AG10803 (cell line): ENCODE data around the gene ALG11.
A peak's percentile ranks its signal among the peaks of the same experiment; 100 is the strongest.

Experiments
- DNase-seq: peaks from one replicate; pipeline ENCODE4 v3.0.0; 2010; ENCODE audit warnings: low read depth
- H3K4me3 ChIP-seq: 2 replicates; pipeline ENCODE4 v1.5.1; 2011; ENCODE audit warnings: mild to moderate bottlenecking, low read length, control low read depth
- TF ChIP-seq, protein P1 (sequence below): conservative IDR thresholded peaks from 2 replicates; pipeline ENCODE4 v1.5.1; 2011; ENCODE audit warnings: mild to moderate bottlenecking, low read length, control low read depth, inconsistent platforms

ALG11 gene, protein sequence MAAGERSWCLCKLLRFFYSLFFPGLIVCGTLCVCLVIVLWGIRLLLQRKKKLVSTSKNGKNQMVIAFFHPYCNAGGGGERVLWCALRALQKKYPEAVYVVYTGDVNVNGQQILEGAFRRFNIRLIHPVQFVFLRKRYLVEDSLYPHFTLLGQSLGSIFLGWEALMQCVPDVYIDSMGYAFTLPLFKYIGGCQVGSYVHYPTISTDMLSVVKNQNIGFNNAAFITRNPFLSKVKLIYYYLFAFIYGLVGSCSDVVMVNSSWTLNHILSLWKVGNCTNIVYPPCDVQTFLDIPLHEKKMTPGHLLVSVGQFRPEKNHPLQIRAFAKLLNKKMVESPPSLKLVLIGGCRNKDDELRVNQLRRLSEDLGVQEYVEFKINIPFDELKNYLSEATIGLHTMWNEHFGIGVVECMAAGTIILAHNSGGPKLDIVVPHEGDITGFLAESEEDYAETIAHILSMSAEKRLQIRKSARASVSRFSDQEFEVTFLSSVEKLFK

DNA sequence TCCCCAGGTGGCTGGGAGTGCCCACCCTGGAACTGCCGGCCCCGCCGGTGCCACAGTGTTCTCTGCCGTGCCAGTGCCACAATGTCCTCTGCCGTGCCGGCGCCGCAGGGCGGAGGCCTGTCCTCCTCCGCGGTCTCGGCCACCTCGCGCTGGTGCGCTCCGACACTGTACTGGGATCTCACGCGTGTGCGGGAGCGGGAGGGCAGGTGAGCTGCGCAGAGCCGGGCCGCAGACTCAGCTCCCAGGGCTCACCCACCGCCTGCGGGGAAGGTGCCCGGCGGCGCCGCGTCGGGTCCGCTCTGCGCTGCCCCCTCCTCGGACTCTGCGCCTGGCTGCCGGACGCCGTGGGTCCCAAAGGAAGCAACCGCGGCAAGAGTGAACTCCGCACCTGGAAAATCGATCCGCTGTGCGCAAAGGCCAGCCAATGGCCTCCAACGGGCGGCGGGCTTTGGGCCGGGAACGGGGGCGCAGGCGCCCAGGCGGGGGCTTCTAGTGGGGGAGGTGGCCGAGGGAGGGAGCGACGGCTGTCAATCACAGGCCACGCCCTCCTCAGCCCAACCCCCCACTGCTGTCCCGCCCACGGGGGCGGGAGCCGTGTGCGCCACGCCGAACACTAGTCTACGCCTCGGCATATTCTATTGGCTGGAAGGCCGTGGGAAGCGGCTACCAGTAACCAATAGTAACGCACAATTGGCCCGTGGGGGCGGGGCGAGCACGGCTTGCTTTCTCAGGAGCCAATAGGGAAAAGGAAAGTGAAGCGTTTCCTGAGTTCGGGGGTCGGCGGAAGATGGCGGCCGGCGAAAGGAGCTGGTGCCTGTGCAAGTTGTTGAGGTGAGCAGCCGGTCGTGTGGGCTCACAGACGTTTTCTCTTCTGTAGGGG lies at the start of gene ALG11:
TSS of gene ALG11 (plus strand) at position 767 of the 880 bp plus-strand sequence. CDS start at position 788, 21 bp downstream.
- TF ChIP-seq, protein P1, sequence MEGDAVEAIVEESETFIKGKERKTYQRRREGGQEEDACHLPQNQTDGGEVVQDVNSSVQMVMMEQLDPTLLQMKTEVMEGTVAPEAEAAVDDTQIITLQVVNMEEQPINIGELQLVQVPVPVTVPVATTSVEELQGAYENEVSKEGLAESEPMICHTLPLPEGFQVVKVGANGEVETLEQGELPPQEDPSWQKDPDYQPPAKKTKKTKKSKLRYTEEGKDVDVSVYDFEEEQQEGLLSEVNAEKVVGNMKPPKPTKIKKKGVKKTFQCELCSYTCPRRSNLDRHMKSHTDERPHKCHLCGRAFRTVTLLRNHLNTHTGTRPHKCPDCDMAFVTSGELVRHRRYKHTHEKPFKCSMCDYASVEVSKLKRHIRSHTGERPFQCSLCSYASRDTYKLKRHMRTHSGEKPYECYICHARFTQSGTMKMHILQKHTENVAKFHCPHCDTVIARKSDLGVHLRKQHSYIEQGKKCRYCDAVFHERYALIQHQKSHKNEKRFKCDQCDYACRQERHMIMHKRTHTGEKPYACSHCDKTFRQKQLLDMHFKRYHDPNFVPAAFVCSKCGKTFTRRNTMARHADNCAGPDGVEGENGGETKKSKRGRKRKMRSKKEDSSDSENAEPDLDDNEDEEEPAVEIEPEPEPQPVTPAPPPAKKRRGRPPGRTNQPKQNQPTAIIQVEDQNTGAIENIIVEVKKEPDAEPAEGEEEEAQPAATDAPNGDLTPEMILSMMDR: no peak
- peak within 1 kb of the TSS; percentile 97 for H3K4me3 ChIP-seq
- DNase-seq: peak; percentile 97

DNA sequence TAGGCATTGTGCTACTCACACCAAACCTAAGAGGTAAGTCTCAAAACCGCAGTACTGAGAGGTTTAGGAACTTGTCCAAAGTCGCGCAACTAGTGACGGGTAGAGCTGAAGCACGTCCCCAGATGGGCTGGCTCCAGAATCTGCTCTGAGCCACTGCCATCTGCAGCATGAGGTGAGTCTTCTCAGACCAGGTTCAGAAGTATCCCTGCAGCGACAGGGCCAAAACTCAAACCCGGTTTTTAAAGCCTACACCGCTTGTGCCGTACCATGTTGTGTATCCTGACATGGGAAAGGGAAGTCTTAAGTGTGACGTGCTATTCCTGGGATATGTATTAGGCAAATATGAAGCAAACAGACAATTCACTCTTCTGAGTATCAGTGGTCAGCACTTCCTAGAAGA lies 46.0 kb upstream of the ALG11 start:
- TF ChIP-seq, protein P1: no peak
- no peak for DNase-seq
- no peak overlapping the region for H3K4me3 ChIP-seq

DNA sequence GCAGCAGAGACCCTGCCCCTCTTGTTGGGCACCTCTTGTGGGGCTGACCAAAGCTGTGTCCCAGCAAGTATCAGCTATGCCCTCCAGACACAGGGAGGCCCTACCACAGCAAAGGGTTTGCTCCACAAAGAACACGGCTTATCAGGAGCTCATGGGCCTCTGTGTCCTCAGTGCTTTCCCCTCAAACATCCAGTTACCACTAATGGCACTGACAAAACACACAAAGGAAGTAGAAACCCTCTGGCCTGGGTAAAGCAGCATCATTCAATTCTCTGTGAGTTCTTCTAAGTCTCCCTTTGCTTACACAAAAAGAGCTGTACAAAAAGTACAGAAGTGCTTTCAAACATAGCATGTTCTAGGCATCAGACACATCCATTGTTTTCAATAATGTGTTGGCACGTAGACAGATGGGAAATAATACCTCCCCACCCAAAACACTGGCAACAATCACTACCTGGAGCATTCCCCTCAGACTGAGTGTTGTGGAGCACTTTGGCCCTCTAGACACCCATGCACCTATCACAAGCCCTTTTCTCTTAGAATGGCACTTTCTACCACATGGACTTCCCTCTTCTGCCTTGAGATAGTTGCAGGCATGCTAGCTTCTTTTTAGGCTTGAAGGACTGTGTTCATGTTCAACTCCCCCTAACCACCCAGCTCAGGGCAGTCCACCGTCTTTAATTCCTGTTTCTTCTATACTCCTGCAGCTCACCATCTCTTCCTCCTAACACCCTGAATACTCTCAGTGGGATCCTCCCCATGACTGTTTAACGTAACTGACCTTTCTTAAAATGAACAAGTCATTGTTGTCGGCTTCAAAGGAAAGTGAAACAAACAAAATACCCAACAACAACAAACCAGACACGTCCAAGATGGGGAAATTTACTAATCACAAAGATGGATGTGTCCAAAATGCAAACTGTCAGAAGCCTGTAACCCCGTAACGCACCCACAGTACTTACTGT lies 44.4 kb upstream of the ALG11 start:
- TF ChIP-seq, protein P1: no peak
- DNase-seq: no peak
- H3K4me3 ChIP-seq: no peak overlapping the region

DNA sequence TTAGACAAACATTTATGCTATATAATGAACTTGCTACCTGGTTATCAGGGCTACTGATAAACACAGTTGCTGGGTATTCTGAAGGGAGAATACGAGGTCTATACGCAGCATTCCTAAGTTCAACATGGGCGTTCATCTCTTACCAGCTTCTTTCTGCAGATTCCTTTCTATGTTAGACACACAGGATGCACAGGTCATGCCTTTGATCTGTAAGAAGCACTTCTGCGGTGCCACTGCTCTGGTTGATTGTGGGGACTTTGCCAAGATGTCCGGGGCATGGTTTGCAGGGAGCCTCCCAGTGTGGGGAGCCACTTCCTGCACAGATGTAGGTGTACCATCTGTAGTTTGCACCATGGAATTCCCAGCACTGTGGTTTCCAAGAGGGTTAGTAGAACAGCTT lies 41.8 kb upstream of the ALG11 start:
- TF ChIP-seq, protein P1: no peak
- H3K4me3 ChIP-seq: no peak overlapping the region
- DNase-seq: no peak

DNA sequence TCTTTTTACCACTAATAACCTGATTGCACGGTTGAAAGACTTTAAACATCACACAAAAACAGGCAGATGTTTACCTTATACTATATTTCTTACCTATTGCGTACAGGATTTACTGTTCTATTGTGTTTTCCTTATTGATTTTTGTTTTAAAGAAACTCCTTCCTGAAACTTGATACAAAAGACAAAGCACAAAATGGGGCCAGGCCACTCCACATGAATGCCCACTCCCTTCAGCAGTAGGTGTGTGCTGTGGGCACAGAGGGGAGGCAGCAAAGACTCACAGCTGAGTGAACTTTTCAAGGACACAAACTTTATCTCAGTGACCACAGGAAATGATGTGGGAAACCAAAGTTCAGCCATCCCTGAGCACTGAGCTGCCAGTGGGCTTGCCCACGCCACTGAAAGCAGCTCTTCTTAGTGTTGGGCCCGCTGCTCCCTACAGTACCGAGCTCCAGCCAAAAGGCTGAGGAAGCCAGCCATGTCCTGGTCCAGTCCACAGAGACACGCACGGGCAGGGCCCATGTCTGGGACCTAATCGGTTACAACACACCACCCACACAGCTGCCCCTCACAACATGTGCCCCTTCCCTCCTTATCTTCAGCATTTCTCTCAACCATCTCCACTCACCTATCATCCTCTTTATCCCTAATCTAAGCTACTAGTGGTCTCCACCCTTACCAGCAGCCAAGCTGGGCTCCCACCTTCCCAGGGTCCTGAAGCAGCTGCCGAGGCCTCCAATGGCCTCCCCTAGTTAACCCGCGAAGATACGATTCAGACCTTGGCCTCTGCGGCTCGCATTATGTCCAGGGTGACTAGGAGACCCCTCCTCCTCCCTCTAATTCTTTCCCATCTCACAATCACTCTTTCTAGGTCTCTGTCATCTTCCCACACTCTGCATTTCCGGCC lies 40.4 kb upstream of the ALG11 start:
- H3K4me3 ChIP-seq: no peak overlapping the region
- DNase-seq: no peak
- TF ChIP-seq, protein P1: no peak
